ENCODE measurements around the gene CRY1.

- TF ChIP-seq CTCF (IDR thresholded peaks at IDR 0.05) (no peak), POLR2A (IDR thresholded peaks at IDR 0.05) (no peak)
These were observed 65.7 kb downstream of the CRY1 start for GRCh38 chr12:107027636-107028053.
